NCI-H128 (cell line): ENCODE results near the gene HIVEP3.
"Not testable (repeated sequence)": the region's sequence is repeated elsewhere in the genome, so short reads cannot be mapped to it uniquely, and the experiment has no call there.

Experiments
- DNase-seq: peaks from one replicate; lab custom pipeline; 2025; ENCODE audit not compliant: unreplicated experiment; lab: John Stamatoyannopoulos, UW

The HIVEP3 gene

GRCh38 chr1:41695118-41695745 is 223.5 kb downstream of the HIVEP3 start:
- no peak for DNase-seq

- not testable (repeated sequence) for DNase-seq
These were observed 226.8 kb downstream of the HIVEP3 start for GRCh38 chr1:41691966-41692365.

GRCh38 chr1:41691424-41691823 is 227.3 kb downstream of the HIVEP3 start:
- no peak for DNase-seq

GRCh38 chr1:41690331-41690730 is 228.4 kb downstream of the HIVEP3 start:
- no peak for DNase-seq

GRCh38 chr1:41689558-41689981 is 229.2 kb downstream of the HIVEP3 start:
- no peak for DNase-seq

- no peak for DNase-seq
These were observed 229.6 kb downstream of the HIVEP3 start for GRCh38 chr1:41689139-41689538.

- DNase-seq, result no peak
These were observed 231.7 kb downstream of the HIVEP3 start for GRCh38 chr1:41687007-41687406.

GRCh38 chr1:41683681-41684500 is 234.8 kb downstream of the HIVEP3 start:
- DNase-seq, result no peak

- DNase-seq, result no peak
These were observed 235.7 kb downstream of the HIVEP3 start for GRCh38 chr1:41682845-41683625.

- no peak for DNase-seq
These were observed 236.6 kb downstream of the HIVEP3 start for GRCh38 chr1:41682149-41682548.

- no peak for DNase-seq
These were observed 237.2 kb downstream of the HIVEP3 start for GRCh38 chr1:41681331-41682098.

GRCh38 chr1:41679994-41680393 is 238.7 kb downstream of the HIVEP3 start:
- no peak for DNase-seq

- no peak for DNase-seq
These were observed 239.2 kb downstream of the HIVEP3 start for GRCh38 chr1:41679531-41679930.

GRCh38 chr1:41678111-41678878 is 240.4 kb downstream of the HIVEP3 start:
- DNase-seq, result no peak

GRCh38 chr1:41677620-41678019 is 241.1 kb downstream of the HIVEP3 start:
- DNase-seq, result no peak

GRCh38 chr1:41675401-41675800 is 243.3 kb downstream of the HIVEP3 start:
- no peak for DNase-seq

GRCh38 chr1:41674522-41674921 is 244.2 kb downstream of the HIVEP3 start:
- DNase-seq, result no peak

- DNase-seq, result no peak
These were observed 244.9 kb downstream of the HIVEP3 start for GRCh38 chr1:41673806-41674205.

GRCh38 chr1:41673378-41673777 is 245.3 kb downstream of the HIVEP3 start:
- no peak for DNase-seq

GRCh38 chr1:41672641-41673361 is 245.9 kb downstream of the HIVEP3 start:
- no peak for DNase-seq
